A673 (cell line): Measurements from ENCODE around the gene AVPR1B. TPM values are rescaled to one million over a fixed set of nuclear protein-coding genes. Genes with fewer than 3 reads are reported as not detected.

Source experiments
- BruUV-seq: library from RNA; stranded (reverse); fragments of 400-500 nt; replicated peaks from 2 replicates; lab custom pipeline; 2021; lab: Mats Ljungman, UMichigan
- CTCF ChIA-PET: fragments of 300-600 bp; sonication (Branson Sonifier 250); formaldehyde crosslinking; loops from one replicate; lab custom pipeline; 2022; ENCODE audit warnings: antibody characterized with exemption; lab: Charles Lee
- POLR2A ChIA-PET: fragments of 300-600 bp; sonication (Branson Sonifier 250); formaldehyde crosslinking; loops from one replicate; lab custom pipeline; 2022; ENCODE audit warnings: antibody characterized with exemption; ENCODE audit not compliant: low non-redundant PET; lab: Charles Lee
- DNase-seq: peaks from one replicate; pipeline ENCODE4 v3.0.0-alpha.2; 2015; ENCODE audit warnings: low spot score
- H3K27ac ChIP-seq: fragments of 200-600 bp; sonication (generic); 2 replicates; pipeline ENCODE4 v1.5.1; 2016; ENCODE audit warnings: mixed run types, low read depth, mild to moderate bottlenecking, mixed read lengths, antibody characterized with exemption, low read length; ENCODE audit not compliant: poor library complexity, severe bottlenecking
- H3K27me3 ChIP-seq: fragments of 200-600 bp; sonication (generic); replicated peaks from 2 replicates; pipeline ENCODE4 v1.6.1; 2017; ENCODE audit warnings: mixed run types, low read depth, mild to moderate bottlenecking, mixed read lengths, antibody characterized with exemption, low read length; ENCODE audit not compliant: insufficient read depth, poor library complexity
- H3K36me3 ChIP-seq: fragments of 200-600 bp; sonication (generic); 2 replicates; pipeline ENCODE4 v1.6.1; 2016; ENCODE audit warnings: mixed run types, mild to moderate bottlenecking, mixed read lengths, antibody characterized with exemption, low read length; ENCODE audit not compliant: insufficient read depth, poor library complexity, severe bottlenecking
- H3K4me1 ChIP-seq: fragments of 200-600 bp; sonication (generic); 2 replicates; pipeline ENCODE4 v1.6.1; 2017; ENCODE audit warnings: mixed run types, mild to moderate bottlenecking, mixed read lengths, antibody characterized with exemption, low read length; ENCODE audit not compliant: insufficient read depth, poor library complexity, severe bottlenecking
- H3K4me3 ChIP-seq: fragments of 200-600 bp; sonication (generic); 2 replicates; pipeline ENCODE4 v1.5.1; 2016; ENCODE audit warnings: low read depth, mixed run types, mild to moderate bottlenecking, mixed read lengths, low read length; ENCODE audit not compliant: poor library complexity, severe bottlenecking
- H3K9me3 ChIP-seq: fragments of 200-600 bp; sonication (generic); 2 replicates; pipeline ENCODE4 v1.6.1; 2016; ENCODE audit warnings: mixed run types, low read depth, mild to moderate bottlenecking, mixed read lengths, antibody characterized with exemption, low read length; ENCODE audit not compliant: poor library complexity, severe bottlenecking
- CTCF ChIP-seq: fragments of 300-800, 200-600 bp; sonication (generic); conservative IDR thresholded peaks from 2 replicates; pipeline ENCODE4 v1.5.1; 2017; ENCODE audit warnings: low read depth, mild to moderate bottlenecking, antibody characterized with exemption, low read length, moderate library complexity, mixed read lengths
- EZH2 ChIP-seq: fragments of 200-600 bp; sonication (generic); IDR thresholded peaks from 2 replicates; pipeline ENCODE4 v1.6.1; 2017; ENCODE audit warnings: borderline replicate concordance, low read depth, mild to moderate bottlenecking, mixed read lengths, antibody characterized with exemption, low read length; ENCODE audit not compliant: poor library complexity, severe bottlenecking
- intact Hi-C: fragments of 100-400 bp; cut with micrococcal nuclease; formaldehyde crosslinking; loops from one replicate; pipeline ENCODE4 v1.10.0; 2022; ENCODE audit not compliant: unreplicated experiment
- total RNA-seq: library from RNA; stranded (reverse); gene quantifications from 2 replicates; pipeline ENCODE4 v1.2.3, GENCODE V29; 2021

AVPR1B gene
- total RNA-seq, 1 experiment from 2014 or later: not detected

GRCh38 chr1:206101351-206102045 lies 15.7 kb downstream of the AVPR1B start:
- POLR2A ChIA-PET: no interaction called here
- Histone ChIP-seq H3K4me1 (no peaks in the 10 kb centered on the region), H3K27me3 (no peaks in the 10 kb centered on the region), H3K27ac (no peak overlapping the region), H3K9me3 (no peaks in the 10 kb centered on the region), H3K4me3 (no peak overlapping the region), H3K36me3 (no peaks in the 10 kb centered on the region)
- intact Hi-C loops: no loop called here
- no peak for DNase-seq
- no peak for TF ChIP-seq EZH2
- TF ChIP-seq CTCF: no peak
- no TSS peak for BruUV-seq
- CTCF ChIA-PET: no interaction called here

- intact Hi-C loops: no loop called here
- POLR2A ChIA-PET: no interaction called here
Measured at GRCh38 chr1:206100226-206100815, 16.9 kb downstream of the AVPR1B start.

DNA sequence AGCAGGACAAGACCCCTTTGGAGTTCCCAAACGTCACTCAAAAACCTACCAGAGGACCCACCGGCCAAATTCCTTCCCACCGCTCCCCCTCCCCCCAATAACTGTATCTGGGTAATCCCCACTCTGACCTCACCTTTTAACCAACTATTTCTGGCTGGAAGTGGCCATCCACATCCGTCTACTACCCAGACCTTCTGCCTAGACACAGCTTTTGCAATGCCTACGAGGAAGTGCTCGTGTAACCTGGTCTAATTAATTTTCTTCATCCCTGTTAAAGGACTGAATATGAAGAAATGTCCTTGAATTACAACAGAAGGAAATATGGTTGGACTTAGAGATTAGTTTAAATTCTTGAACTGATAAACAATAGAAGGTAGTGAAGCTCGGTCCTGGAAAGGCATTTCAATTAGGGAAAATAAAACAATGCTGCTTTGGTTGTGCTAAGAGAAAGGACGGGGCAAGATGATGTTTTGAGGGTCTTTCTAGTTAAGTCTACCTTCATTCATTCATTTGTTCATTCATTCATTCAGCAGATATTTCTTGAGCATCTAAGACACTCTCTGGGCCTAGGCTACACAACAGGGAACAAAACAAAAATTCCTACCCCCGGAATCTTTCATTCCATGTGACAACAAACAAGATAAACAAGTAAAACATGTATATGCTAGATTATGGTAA lies 18.8 kb downstream of the AVPR1B start:
- BruUV-seq: no TSS peak
- Histone ChIP-seq H3K27ac (no peak overlapping the region), H3K4me1 (peaks cover 21% of the 10 kb centered on the region), H3K27me3 (no peaks in the 10 kb centered on the region), H3K9me3 (no peaks in the 10 kb centered on the region), H3K36me3 (no peaks in the 10 kb centered on the region), H3K4me3 (no peak overlapping the region)
- intact Hi-C loops: no loop called here
- ChIA-PET POLR2A (no interaction called here), CTCF (no interaction called here)
- TF ChIP-seq CTCF (no peak), EZH2 (no peak)
- no peak for DNase-seq

More at GRCh38 chr1:206100226-206100815, 16.9 kb downstream of the AVPR1B start:
- Histone ChIP-seq H3K9me3 (no peaks in the 10 kb centered on the region), H3K27me3 (no peaks in the 10 kb centered on the region), H3K36me3 (no peaks in the 10 kb centered on the region), H3K4me3 (no peak overlapping the region), H3K27ac (no peak overlapping the region), H3K4me1 (peaks cover 1% of the 10 kb centered on the region)
- CTCF ChIA-PET: no interaction called here
- DNase-seq: no peak
- no peak for TF ChIP-seq EZH2
- TF ChIP-seq CTCF: no peak
- no TSS peak for BruUV-seq
